Measurements from ENCODE around the gene COX5A. TPM values are rescaled to one million over a fixed set of nuclear protein-coding genes. Genes with fewer than 3 reads are reported as not detected.

Gene COX5A
- total and polyA plus RNA-seq, 2 of the 13 experiments (the other 11 are each of a cell fraction or from before 2014, with no cell fraction given) = 158 to 218 TPM

DNA sequence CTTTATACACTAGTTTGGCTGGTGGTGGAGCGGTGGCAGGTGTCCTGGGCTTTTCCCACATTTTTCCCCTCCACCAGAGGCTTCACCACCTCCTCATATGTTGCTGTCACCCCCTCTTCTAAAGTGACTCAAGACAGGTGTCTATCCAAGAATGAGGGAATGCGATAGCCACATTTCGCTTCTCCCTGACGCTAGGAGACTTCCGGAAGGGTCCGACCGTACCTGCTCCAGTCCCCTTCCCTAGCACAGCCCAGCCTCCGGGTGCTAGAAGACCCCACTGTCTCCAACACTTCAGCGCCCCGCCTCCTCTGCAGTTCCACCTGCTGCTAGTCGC is 65.2 kb downstream of the COX5A start (continued):
- TF ChIP-seq, protein P1, sequence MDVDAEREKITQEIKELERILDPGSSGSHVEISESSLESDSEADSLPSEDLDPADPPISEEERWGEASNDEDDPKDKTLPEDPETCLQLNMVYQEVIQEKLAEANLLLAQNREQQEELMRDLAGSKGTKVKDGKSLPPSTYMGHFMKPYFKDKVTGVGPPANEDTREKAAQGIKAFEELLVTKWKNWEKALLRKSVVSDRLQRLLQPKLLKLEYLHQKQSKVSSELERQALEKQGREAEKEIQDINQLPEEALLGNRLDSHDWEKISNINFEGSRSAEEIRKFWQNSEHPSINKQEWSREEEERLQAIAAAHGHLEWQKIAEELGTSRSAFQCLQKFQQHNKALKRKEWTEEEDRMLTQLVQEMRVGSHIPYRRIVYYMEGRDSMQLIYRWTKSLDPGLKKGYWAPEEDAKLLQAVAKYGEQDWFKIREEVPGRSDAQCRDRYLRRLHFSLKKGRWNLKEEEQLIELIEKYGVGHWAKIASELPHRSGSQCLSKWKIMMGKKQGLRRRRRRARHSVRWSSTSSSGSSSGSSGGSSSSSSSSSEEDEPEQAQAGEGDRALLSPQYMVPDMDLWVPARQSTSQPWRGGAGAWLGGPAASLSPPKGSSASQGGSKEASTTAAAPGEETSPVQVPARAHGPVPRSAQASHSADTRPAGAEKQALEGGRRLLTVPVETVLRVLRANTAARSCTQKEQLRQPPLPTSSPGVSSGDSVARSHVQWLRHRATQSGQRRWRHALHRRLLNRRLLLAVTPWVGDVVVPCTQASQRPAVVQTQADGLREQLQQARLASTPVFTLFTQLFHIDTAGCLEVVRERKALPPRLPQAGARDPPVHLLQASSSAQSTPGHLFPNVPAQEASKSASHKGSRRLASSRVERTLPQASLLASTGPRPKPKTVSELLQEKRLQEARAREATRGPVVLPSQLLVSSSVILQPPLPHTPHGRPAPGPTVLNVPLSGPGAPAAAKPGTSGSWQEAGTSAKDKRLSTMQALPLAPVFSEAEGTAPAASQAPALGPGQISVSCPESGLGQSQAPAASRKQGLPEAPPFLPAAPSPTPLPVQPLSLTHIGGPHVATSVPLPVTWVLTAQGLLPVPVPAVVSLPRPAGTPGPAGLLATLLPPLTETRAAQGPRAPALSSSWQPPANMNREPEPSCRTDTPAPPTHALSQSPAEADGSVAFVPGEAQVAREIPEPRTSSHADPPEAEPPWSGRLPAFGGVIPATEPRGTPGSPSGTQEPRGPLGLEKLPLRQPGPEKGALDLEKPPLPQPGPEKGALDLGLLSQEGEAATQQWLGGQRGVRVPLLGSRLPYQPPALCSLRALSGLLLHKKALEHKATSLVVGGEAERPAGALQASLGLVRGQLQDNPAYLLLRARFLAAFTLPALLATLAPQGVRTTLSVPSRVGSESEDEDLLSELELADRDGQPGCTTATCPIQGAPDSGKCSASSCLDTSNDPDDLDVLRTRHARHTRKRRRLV (CRISPR knock-in tag; IDR thresholded peaks at IDR 0.05) = 0 out of 2 replicates have a peak, but pooled peaks have one; percentile 29
- TF ChIP-seq ZBTB1 (CRISPR knock-in tag; IDR thresholded peaks at IDR 0.05; ENCODE audit: borderline replicate concordance) (no peak), LCORL (IDR thresholded peaks at IDR 0.05) (no peak), LCORL (CRISPR knock-in tag; IDR thresholded peaks at IDR 0.05) (no peak), SYNCRIP (IDR thresholded peaks at IDR 0.05; ENCODE audit: insufficient read depth, low read depth, low read length) (no peak), SOX5 (CRISPR knock-in tag; IDR thresholded peaks at IDR 0.05; ENCODE audit: borderline replicate concordance) (0 out of 2 replicates have a peak, but pooled peaks have one; percentile 15), HNF4A (CRISPR knock-in tag; IDR thresholded peaks at IDR 0.05) (no peak), ZNF780A (CRISPR knock-in tag; IDR thresholded peaks at IDR 0.05) (no peak), ZNF879 (CRISPR knock-in tag; IDR thresholded peaks at IDR 0.05) (no peak), MXD4 (CRISPR knock-in tag; IDR thresholded peaks at IDR 0.05) (no peak), MBNL3 (CRISPR knock-in tag; conservative IDR thresholded peaks at IDR 0.05) (no peak), SNAPC2 (CRISPR knock-in tag; IDR thresholded peaks at IDR 0.05) (no peak), KLF15 (CRISPR knock-in tag; IDR thresholded peaks at IDR 0.05; ENCODE audit: borderline replicate concordance) (no peak), TAF15 (IDR thresholded peaks at IDR 0.05; ENCODE audit: low read depth, low read length, poor library complexity, severe bottlenecking) (no peak), ZBTB20 (CRISPR knock-in tag; IDR thresholded peaks at IDR 0.05; ENCODE audit: borderline replicate concordance, low read depth) (no peak), ZNF709 (CRISPR knock-in tag; IDR thresholded peaks at IDR 0.05) (no peak), ZNF235 (CRISPR knock-in tag; IDR thresholded peaks at IDR 0.05; ENCODE audit: borderline replicate concordance) (0 out of 2 replicates have a peak, but pooled peaks have one; percentile 53), ELF3 (CRISPR knock-in tag; IDR thresholded peaks at IDR 0.05) (no peak)
- TF ChIP-seq, protein P2, sequence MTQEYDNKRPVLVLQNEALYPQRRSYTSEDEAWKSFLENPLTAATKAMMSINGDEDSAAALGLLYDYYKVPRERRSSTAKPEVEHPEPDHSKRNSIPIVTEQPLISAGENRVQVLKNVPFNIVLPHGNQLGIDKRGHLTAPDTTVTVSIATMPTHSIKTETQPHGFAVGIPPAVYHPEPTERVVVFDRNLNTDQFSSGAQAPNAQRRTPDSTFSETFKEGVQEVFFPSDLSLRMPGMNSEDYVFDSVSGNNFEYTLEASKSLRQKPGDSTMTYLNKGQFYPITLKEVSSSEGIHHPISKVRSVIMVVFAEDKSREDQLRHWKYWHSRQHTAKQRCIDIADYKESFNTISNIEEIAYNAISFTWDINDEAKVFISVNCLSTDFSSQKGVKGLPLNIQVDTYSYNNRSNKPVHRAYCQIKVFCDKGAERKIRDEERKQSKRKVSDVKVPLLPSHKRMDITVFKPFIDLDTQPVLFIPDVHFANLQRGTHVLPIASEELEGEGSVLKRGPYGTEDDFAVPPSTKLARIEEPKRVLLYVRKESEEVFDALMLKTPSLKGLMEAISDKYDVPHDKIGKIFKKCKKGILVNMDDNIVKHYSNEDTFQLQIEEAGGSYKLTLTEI (CRISPR knock-in tag; conservative IDR thresholded peaks at IDR 0.05) = no peak
- TF ChIP-seq, protein P3, sequence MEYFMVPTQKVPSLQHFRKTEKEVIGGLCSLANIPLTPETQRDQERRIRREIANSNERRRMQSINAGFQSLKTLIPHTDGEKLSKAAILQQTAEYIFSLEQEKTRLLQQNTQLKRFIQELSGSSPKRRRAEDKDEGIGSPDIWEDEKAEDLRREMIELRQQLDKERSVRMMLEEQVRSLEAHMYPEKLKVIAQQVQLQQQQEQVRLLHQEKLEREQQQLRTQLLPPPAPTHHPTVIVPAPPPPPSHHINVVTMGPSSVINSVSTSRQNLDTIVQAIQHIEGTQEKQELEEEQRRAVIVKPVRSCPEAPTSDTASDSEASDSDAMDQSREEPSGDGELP (IDR thresholded peaks at IDR 0.05; ENCODE audit: borderline replicate concordance, low read depth) = 0 out of 2 replicates have a peak, but pooled peaks have one; percentile 56
- TF ChIP-seq, protein P4, sequence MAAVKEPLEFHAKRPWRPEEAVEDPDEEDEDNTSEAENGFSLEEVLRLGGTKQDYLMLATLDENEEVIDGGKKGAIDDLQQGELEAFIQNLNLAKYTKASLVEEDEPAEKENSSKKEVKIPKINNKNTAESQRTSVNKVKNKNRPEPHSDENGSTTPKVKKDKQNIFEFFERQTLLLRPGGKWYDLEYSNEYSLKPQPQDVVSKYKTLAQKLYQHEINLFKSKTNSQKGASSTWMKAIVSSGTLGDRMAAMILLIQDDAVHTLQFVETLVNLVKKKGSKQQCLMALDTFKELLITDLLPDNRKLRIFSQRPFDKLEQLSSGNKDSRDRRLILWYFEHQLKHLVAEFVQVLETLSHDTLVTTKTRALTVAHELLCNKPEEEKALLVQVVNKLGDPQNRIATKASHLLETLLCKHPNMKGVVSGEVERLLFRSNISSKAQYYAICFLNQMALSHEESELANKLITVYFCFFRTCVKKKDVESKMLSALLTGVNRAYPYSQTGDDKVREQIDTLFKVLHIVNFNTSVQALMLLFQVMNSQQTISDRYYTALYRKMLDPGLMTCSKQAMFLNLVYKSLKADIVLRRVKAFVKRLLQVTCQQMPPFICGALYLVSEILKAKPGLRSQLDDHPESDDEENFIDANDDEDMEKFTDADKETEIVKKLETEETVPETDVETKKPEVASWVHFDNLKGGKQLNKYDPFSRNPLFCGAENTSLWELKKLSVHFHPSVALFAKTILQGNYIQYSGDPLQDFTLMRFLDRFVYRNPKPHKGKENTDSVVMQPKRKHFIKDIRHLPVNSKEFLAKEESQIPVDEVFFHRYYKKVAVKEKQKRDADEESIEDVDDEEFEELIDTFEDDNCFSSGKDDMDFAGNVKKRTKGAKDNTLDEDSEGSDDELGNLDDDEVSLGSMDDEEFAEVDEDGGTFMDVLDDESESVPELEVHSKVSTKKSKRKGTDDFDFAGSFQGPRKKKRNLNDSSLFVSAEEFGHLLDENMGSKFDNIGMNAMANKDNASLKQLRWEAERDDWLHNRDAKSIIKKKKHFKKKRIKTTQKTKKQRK (IDR thresholded peaks at IDR 0.05; ENCODE audit: low read length) = no peak

Data from HepG2 (cell line).